GM21447 (cell line): ENCODE measurements around the gene POLL.
"Not testable (repeated sequence)": the region's sequence is repeated elsewhere in the genome, so short reads cannot be mapped to it uniquely, and the experiment has no call there.

Experiments
- ATAC-seq: cut with Tn5 transposase; IDR thresholded peaks from one replicate; pipeline ENCODE4 v1.9.1; 2021; ENCODE audit not compliant: unreplicated experiment

POLL gene

DNA sequence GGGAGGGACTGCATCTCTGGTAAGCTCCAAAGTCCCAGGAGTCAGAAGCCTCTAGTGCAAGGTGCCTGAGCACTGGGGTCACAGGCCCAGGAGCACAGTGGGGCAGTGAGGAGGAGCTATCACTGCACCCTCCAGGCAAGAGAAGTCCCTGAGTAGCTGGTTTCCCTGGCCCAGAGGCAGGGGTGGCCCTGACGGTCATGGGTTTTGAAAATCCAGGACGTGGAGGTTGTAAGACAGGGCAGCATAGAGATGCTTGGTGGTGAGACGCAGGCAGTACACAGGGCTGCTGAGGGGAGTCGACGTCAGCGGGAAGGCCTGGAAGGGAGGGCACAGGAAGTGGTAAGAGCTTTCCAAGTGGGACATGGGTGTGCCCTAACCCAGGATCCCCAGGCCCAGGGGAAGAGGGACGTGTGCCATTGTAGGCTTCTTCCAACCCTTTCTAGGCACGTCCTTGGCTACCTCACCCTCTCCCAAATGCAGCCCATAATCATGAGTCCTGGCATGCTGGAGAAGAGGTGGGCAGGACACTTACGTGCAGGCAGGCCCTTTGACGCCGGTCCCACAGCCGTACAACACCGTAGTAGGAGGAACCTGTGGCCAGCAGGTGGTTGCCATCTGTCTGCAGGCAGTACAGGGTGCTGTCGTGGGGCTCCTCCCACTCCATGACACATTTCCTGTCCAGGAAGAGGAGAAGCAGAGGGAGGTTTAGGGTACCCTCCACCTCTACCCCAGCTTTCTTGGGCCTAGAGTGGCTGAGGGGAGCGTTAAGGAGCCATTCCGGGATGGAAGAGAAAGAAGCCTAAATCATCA lies 23.2 kb upstream of the POLL start:
- ATAC-seq: no peak

GRCh38 chr10:101609481-101609880 lies 21.4 kb upstream of the POLL start:
- no peak for ATAC-seq

DNA sequence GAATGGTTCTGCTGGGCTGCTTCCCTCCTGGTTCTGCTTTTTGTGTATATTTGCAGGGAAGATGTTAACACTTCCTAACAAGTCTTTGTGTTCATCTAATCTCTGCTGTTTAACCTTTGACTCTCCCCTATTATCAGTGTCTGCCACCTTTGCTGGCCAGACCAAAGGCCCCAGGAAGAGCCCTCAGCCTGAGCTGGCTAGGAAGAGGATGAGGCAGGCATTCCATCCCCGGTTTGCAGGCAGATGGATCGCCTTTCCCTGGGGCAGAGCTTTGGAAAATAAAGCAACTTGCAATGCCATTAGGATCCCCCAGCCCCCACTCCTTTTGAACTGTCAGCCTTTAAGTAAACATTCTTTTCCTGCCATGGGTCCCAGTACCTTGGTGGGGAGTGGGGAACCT lies 19.1 kb upstream of the POLL start:
- ATAC-seq: no peak

DNA sequence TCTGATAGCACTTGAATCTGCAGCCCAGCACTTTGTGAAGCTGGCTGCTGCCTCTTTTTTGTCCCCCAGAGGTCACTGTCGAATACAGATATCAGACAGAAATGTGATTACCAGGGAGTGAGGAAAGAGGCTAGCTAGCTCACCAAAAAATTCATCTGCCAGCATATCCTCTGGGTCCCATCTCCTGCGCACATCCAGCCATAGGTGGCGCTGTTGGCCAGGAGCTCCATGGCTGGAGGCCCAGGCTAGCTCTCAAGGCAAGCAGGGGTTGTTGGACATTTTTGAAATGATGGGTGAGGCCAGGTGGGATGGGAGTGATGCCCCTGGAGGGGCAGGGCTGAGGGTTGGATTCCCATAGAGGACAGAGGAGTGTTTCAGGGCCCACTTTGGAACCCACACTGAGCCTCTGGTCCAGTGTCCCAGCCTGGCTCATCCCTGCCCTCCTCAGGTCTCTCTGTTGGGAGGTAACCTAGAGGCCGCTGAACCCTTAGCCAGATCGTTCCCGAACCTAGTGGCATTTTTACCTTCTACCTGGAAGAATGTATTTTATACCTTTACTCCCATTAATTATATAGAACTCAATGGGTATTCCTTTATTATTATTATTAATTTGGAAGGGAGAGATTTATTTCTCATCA lies 14.8 kb upstream of the POLL start:
- ATAC-seq: peak; percentile 73

GRCh38 chr10:101601541-101601940 lies 13.5 kb upstream of the POLL start:
- ATAC-seq: no peak

GRCh38 chr10:101597091-101597900 lies 9.2 kb upstream of the POLL start:
- ATAC-seq: no peak

DNA sequence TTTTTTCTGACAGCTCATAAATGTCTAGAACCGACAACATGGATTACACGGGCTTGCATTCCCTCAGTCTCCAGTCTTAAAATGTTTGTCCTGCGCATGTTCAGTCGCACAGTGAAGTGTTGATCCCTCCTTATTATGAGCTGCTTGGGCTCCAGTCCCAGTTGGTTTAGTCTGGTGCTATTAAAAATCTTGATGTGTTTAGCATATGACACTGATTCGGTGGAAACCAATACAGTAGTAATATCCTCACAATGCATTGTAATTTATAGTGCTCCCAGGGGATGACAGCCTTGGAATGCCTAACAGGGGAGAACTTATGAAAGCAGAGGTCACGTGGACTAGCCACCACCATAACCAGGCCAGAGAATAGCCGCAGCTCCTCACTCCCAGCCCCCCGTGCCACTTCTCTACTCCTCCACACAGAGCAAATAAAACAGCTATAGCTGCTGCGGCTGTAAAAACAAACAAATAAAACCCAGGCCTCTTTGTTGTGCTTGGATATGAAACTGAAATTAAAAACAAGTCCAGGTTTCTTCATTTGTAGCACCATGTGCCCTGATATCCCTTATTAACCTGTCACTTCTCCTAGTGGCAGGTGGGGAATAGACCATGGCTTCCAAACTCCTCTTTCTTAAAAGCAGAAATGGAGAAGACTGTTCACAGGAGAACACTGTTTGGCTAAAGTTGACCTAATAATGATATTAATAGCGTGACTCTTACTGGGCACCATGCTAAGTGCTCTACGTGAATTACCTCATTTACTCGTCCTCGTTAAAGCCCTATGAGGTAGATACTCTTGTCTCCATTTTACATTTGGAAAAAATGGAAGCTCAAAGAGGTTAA lies 7.8 kb upstream of the POLL start:
- no peak for ATAC-seq

- ATAC-seq: not testable (repeated sequence)
Measured at GRCh38 chr10:101593331-101593730, 5.3 kb upstream of the POLL start.

GRCh38 chr10:101588879-101589278 lies 822 bp upstream of the POLL start:
- no peak for ATAC-seq

DNA sequence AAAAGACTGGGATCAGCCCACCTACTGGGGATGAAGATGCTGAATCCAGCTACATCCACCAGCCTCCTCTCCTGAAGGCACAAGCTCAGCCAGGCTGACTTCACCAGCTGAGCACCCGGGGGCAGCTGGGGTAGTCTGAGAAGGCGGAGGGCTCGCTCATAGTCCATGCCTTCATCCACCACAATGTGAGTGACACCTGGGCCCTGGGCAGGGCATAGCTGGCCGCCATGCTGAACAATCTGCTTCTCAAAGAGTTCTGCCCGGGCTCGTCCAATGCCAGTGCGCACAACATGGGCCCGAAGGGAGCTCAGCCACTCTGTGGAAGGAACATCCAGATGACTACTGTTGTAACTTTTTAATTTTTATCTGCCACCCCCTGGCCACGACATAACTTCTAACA lies 2.2 kb downstream of the POLL start:
- ATAC-seq: no peak

GRCh38 chr10:101580486-101581399 lies 7.3 kb downstream of the POLL start:
- no peak for ATAC-seq

DNA sequence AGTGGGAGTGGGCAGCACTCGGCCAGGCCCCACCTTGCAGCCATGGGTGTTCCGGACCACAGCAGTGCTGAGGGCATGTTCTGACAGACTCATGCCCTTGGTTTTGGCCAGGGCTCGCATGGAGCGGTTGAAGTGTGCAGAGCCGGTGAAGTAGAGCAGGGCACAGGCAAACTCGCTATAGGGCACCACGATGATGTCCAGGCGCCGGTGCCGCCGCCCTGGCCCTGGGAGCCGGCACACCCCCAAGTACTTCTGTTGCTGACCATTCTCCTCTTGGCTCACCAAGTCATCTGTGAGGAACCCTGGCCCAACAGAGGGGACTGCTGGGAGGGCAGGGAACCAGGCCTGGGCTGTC lies 8.6 kb downstream of the POLL start:
- ATAC-seq: no peak

DNA sequence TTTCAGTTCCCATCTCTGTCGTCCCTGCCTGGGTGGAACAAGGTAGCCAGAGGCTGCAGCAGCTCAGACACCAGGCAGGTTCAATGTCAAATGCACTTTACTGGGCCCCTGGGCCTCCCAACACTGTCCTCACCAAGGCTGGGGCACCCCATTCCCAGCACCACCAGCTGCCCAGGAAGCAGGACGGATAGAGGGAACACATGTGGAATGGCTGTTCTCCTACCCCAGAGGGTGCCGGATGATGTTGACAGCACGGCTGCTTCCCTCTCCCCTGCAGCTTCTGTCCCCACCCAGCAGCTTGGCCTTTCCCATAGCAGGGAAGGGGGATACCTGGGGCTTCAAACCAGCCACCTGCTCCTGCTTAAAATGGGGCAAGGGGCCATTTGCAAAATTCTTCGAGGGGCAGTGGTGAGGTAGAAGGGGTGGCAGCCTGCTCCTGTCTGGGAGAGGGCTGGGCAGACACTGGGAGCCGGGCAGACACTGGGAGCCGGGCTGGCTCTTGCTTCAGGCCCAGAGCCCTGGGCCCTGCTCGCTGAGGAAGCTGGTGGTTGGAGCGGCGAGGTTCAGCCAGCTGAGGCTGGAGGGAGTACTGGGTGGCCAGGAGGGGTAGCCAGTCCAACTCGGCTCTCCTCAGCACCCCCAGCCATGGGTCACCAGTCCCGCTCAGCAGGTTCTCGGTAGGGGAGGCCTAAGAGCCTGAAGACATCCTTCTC lies 9.1 kb downstream of the POLL start:
- ATAC-seq: no peak

DNA sequence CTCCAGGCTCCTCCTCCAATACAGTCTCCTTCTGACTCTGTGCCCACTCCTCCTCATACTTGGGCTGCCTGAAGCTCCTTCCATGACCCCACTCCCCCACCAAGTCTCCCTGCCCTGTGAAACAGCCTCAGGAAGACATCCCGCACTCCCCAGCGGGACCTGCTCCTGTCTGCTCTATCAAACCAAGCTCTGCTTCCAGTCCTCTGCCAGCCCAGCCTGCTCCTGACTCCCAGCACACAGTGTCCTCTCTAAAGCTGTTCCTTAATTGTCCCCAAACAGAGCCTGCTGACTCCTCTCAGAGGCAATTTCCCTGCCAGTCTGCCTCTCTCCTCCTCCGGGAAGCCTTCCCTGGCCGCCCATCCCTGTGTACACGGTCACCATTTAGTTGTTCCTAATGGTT lies 9.9 kb downstream of the POLL start:
- no peak for ATAC-seq

DNA sequence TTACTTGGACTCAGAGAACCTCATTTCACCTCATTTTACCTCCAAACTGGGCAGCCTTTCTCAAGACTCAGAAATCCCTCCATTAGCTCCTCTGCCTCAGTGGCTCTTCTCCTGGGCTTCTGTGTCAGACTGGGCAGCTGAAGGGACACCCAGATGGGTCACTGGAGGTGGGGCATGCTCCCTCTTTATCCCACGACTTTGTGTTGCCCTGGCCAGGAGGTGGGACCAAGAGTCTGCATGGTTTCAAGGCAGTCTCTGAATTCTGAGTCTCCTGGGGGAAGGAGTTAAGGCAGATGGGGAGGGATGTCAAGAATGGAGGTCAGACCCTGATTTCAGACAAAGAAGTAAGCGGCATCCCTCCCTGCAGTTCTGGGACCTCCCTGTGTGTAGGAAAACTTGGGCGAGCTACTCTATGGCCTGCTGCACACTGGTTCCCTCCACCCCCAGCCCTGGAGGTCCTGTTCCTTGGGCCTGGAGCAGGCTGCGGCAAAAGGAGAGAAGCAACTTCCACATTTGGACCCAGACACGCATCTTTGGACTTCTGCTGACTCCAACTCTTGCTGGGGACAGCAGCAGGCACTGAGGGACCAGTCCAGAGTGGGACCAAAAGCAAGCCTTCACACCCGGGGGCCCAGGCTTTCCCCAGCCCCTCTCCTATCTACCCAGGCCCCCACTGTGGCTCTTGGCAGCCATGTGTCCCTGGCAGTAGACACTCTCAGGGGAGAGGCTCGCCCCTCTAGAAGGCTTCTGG lies 10.8 kb downstream of the POLL start:
- ATAC-seq: no peak

DNA sequence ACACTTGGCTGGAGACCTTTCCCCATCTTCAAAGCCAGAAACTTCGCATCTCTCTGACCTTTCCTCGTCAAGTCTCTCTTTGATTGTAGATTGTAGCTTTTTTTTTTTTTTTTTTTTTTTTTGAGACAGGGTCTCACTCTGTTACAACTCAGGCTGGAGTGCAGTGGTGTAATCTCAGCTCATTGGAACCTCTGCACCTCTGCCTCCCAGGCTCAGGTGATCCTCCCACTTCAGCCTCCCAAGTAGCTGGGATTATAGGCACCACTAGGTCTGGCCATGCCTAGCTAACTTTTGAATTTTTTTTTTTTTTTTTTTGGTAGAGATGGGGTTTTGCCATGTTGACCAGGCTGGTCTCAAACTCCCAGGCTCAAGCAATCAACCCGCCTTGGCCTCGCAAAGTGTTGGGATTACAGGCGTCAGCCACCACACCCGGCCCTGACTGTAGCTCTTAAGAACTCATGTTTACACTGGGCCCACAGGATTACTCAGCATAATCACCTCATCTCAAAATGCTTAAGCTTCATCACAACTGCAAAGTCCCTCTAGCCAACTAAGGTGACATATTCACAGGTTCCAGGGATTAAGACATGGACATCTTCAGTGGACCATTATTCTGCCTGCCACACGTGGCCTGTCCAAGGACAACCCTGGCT lies 11.7 kb downstream of the POLL start:
- ATAC-seq: no peak

- no peak for ATAC-seq
Measured at GRCh38 chr10:101575580-101576210, 12.4 kb downstream of the POLL start.

- no peak for ATAC-seq
Measured at GRCh38 chr10:101575091-101575490, 13.0 kb downstream of the POLL start.
